Measurements from ENCODE around the gene OR4K15.
"Not testable (repeated sequence)": the region's sequence is repeated elsewhere in the genome, so short reads cannot be mapped to it uniquely, and the experiment has no call there.

OR4K15 gene

GRCh38 chr14:19975291-19975690, at the start of gene OR4K15:
Gene OR4K15, plus strand, starts transcription at chr14:19975591. Its CDS starts 0 bp downstream, at chr14:19975591.
- in situ Hi-C loops (cut with MboI; ENCODE audit: low sequenced_read_pairs): no loop called here

GRCh38 chr14:19930617-19931016, 44.8 kb upstream of the OR4K15 start, which contains the start of gene OR4K1:
Gene OR4K1, plus strand, starts transcription at chr14:19930917. Its CDS starts 4,750 bp downstream, at chr14:19935667.
- in situ Hi-C loops (cut with MboI; ENCODE audit: low sequenced_read_pairs): no loop called here

GRCh38 chr14:19941668-19942067, 33.7 kb upstream of the OR4K15 start:
- in situ Hi-C loops (cut with MboI; ENCODE audit: low sequenced_read_pairs): no loop called here

- in situ Hi-C loops (cut with MboI; ENCODE audit: low sequenced_read_pairs): no loop called here
These were observed 27.8 kb upstream of the OR4K15 start for GRCh38 chr14:19947413-19948090.

GRCh38 chr14:19949218-19949617, 26.2 kb upstream of the OR4K15 start:
- in situ Hi-C loops (cut with MboI; ENCODE audit: low sequenced_read_pairs): no loop called here

- in situ Hi-C loops (cut with MboI; ENCODE audit: low sequenced_read_pairs): not testable (repeated sequence)
These were observed 5.7 kb upstream of the OR4K15 start for GRCh38 chr14:19969735-19970134.

GRCh38 chr14:19974844-19975243, 547 bp upstream of the OR4K15 start:
- in situ Hi-C loops (cut with MboI; ENCODE audit: low sequenced_read_pairs): no loop called here

GRCh38 chr14:19993438-19993837, 18.0 kb downstream of the OR4K15 start:
- in situ Hi-C loops (cut with MboI; ENCODE audit: low sequenced_read_pairs): no loop called here

GRCh38 chr14:20001863-20002262, 26.5 kb downstream of the OR4K15 start, which contains the start of gene OR4Q2:
Gene OR4Q2, plus strand, starts transcription at chr14:20002163.
- in situ Hi-C loops (cut with MboI; ENCODE audit: low sequenced_read_pairs): no loop called here

- in situ Hi-C loops (cut with MboI; ENCODE audit: low sequenced_read_pairs): no loop called here
These were observed 26.9 kb downstream of the OR4K15 start for GRCh38 chr14:20002319-20002718.

GRCh38 chr14:20008156-20008555, 32.8 kb downstream of the OR4K15 start:
- in situ Hi-C loops (cut with MboI; ENCODE audit: low sequenced_read_pairs): no loop called here

- in situ Hi-C loops (cut with MboI; ENCODE audit: low sequenced_read_pairs): no loop called here
These were observed 44.0 kb downstream of the OR4K15 start, which contains the start of gene OR4K14 for GRCh38 chr14:20019257-20019865. Gene OR4K14, minus strand, starts transcription at chr14:20019307. Its CDS starts 4,114 bp downstream, at chr14:20015193.
